HuH-7 (cell line): Measurements from ENCODE around the gene YWHAG.
"Not testable (repeated sequence)": the region's sequence is repeated elsewhere in the genome, so short reads cannot be mapped to it uniquely, and the experiment has no call there.

Experiments
- DNase-seq: peaks from one replicate; pipeline ENCODE4 v3.0.0; 2011; ENCODE audit warnings: low spot score

YWHAG gene

DNA sequence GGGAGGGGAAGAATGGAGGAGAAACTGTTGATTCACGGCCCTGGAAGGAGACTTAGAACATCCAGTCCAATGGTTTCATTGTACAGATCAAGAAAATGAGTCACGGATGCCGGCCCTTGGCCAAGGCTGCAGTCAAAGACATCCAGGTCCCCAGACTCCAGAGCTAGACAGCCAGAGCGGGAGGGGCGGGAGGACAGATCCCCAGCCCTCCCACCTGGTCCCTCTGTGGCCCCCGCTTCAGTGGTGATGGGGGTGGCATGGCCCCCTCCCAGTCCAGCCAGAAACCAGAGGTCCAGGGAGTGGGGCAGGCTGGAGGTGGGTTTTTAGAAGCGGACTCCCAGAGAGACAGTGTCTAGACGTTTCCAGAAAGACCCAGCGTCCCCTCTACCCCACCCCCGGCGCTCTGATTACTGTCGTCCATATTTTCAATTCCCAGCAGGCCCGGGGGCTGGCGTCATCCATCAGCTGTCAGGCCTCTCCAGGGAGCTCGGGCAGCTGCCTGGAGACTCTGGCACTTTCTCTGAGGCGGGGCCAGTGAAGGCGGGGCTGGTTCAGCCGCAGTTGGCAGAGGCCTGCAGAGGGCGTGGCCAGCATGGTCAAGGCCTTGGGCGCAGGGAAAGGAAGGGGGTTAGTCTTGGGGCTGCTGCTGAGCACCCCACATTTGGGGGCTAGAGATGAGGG is 64.3 kb downstream of the YWHAG start:
- DNase-seq: no peak

DNA sequence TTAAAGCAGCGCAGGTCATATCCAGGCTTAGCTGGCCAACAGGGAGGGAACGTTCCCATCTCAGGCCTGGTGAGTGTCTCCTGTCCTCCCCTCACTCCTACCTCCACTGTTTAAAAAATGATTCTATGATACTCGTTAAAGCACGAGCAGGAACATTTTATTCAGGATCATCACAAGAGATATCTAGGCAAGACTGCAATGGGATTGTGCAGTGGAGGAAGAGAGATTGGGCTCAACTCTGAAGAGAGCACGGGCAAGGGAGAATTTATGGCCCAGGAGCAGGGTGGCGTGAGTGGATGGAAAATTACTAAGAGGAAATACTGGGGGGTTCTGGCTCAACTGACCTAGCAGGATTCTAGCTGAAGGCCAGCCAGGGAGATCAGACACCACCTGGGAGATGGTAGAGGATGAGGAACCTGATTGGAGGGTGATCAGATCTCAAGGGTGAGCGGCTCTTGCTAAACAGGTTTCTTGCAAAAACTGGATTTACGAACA is 65.3 kb downstream of the YWHAG start:
- no peak for DNase-seq

DNA sequence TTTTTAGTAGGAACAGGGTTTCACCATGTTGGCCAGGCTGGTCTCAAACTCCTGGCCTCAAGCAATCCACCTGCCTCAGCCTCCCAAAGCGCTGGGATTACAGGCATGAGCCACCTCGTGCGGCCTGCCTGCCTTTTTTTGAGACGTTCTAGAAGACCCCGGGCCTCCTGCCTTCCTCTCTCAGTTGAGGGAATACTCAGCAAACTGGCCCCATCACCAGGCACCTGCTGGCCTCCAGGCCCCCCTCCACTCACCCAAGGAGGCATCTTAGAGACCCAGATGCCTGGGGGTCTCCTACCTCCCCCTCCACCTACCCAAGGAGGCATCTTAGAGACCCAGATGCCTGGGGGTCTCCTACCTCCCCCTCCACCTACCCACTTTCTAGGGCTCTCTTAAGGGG is 65.9 kb downstream of the YWHAG start:
- DNase-seq: not testable (repeated sequence)

DNA sequence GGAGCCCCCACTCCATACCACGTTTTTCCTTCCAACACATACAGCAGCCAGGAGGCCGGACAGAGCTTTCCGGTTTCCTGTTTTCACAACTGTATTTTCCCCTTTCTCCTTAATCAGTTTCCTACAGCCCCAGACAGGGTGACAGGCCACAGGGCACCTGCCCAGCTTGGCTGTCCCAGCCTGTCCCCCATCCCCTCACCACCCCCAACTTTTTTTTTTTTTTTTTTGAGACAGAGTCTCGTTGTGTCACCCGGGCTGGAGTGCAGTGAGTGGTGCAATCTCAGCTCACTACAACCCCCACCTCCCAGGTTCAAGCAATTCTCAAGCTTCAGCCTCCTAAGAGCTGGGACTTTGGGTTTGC is 66.6 kb downstream of the YWHAG start:
- DNase-seq: no peak

DNA sequence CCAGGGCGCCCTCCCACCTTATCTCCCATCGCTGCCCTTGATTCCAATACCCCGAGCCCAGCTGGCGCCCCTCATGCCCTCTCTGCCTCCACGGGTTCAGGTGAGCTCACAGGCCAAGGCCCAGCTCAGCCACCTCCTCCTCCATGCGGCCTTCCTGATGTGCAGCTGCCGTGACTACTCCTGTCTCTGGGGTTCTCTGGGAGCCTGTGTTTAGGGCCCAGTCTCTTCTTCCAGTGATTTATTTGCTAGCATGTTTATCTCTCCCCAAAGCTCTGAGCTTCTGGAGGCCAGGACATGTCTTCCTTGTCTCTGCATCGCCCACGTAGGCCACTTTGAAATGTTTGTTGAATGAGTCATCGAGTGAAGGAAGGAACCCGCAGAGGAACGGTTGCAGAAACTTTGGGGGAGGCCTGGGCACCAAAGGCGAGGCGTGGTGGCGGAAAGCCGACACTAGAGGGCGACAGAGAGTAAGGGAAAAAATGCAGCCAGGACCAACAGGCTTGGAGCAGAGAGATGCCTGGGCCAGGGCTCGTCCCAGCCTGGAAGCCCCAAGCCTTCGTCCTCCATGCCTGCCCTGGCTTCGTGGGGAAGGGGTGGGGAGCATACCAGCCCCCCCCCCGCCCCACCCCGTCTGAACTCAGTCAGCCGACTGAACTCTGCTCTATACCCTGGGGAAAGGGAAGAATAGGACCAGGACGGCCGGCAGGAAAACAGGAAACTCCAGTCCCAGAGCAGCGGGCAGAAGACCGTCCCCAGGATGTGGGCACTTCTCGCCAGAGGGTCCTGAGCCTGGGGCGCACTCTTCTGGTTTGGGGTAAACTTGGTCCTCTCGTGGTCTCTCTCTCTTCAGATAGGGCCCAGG is 67.2 kb downstream of the YWHAG start:
- DNase-seq: peak; percentile 85

DNA sequence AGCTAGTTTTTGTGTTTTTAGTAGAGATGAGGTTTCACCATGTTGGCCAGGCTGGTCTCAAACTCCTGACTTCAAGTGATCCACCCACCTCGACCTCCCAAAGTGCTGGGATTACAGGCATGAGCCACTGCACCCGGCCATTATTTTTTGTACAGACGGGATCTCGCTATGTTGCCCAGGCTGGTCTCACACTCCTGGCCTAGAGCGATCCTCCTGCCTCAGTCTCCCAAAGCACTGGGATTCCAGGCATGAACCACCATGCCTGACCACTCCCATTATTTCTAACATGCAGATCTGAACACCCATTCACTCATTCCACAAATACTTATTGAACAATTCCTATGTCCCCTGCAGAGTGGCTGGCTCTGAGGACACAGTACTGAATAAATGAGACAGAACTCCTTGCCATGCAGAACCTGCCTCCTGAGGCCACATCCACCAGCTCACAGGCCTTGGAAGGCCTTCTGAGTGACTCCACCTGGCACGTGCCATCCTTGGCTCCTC is 67.9 kb downstream of the YWHAG start:
- not testable (repeated sequence) for DNase-seq

DNA sequence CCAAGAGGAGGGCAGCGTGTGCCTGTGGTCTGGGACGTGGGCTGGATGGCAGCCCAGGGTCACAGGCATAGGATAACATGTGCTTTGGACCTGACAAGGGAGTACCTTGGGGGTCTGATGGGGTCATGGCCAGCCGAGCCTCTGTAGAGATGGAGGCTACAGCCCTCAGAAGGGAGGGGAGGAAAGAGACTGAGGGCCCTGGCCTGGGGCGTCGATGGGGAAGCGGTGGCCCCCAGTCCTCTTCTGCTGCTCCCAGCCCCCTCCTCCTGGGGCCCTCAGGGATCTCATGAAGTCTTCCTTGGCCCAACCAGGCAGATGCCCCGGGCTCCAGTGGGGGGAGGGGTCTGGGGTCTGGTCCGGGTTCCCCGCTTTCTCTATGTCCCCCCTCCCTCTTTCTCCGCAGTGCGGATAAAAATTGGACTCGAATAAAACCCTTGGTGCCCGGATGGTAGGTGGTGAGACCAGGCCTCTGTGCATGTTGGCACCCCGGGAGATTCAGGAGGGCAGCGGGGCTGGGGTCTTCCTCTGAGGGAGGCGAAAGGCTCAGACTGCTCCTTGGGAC is 71.9 kb downstream of the YWHAG start:
- no peak for DNase-seq

DNA sequence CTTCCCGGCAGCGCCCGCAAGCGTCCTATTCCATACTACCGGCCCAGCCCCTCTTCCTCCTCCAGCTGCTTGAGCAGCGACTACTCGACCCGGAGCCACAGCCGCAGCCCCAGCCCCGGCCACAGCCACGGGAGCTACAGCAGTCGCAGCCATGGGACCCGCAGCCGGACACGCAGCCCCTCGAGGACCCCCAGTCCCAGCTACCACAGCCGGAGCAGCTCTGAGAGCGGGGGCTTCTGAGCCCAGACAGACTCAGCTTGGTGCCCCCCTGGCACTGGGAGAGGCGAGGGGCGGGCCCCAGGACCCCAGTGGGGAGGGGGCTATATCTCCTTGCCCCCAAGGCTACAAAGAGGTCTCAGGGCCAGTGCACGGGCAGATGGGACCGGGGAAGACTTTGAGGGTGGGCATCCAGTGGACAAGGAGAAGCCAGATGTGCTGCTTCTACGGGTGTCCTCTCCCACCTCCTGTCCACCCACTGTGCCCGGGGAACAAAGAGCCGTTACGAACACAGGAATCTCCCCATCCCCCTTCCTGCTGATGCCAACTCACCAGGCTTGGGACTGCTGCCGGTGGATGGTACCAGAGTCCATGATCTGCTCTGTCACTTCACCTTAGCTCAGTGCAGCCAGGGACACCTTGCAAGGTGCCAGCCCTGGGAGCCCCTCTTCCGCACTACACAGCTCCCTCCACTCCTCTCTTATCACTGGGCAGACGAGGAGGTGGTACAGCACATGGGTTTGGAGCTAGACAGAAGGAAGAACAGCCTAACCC is 73.0 kb downstream of the YWHAG start:
- DNase-seq: no peak

DNA sequence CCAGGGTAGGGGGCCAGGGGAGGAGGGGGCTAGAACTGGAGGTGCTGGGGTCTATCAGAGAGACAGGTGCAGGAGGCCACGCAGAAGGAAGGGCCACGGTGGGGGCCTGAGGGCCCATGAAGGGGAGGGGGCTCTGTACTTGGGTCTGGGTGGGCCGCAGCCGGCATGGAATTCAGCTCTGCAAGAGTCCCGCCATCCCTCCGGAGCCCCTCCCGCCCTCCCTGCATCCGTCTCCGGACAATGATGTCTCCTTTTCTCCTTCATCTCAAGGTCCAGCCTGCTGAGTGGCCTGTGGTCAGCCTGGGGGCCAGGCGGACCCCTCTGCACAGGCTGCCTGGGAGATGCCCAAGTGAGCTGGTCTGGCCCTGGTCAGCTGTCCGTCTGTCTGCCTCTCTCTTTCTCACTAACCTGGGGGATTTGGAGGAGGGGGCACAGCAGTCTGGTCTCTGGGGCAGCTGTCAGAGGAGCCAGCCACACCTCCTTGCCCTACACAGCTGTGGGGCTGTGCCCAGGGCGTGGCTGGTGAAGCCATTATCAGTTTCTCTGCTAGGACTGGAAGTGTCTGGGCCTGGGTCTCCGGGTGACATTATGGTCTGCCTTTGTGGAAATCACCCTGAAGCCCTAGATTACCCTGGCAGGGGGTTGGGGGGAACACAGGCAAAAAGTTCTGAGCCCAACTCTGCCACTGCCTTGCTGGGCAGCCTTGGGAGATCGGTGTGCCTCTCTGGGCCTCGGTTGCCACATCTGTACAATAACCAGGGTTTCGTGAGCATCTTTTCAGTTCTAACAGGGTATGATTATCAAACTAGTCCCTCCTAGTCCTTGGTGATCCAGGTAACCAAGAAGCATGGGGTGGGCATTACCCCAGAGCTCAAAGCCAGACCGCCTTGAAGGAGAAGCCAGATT is 75.3 kb downstream of the YWHAG start:
- DNase-seq: no peak

DNA sequence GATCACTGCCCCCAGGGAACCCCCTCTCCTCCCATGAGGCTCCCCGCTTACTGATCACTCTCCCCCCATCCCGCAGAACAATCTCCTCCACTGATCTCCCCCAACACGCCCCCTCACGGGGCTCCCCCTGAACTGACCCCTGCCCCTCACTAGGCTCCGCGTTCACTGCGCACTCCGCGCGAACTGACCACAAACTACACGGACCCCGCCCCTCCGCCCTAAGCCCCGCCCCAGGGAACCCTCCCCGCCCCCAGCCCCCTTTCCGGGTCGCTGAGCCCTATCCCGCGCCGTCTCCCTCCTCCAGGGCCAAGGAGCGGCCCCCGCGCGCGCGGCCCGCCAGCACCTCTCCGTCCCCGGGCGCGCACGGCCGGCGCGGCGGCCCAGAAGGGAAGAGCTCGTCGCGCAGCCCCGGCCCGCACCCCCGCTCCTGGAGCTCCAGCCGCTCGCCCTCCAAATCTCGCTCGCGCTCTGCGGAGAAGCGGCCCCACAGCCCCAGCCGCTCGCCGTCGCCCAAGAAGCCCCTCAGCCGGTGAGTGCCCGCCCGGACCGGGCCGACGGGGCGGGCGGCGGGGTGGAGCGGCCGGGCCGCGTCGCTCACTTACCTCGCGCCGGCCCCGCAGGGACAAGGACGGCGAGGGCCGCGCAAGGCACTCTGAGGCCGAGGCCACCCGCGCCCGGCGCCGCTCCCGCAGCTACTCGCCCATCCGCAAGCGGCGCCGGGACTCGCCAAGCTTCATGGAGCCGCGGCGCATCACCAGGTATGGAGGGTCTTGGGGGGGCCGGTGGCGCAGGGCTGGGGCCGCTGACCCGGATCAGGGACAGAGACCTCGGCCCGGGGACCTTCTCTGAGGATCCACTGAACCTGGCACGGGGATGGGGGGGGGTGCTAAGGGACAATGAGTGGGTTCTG is 76.2 kb downstream of the YWHAG start:
- peak; percentile 71 for DNase-seq

DNA sequence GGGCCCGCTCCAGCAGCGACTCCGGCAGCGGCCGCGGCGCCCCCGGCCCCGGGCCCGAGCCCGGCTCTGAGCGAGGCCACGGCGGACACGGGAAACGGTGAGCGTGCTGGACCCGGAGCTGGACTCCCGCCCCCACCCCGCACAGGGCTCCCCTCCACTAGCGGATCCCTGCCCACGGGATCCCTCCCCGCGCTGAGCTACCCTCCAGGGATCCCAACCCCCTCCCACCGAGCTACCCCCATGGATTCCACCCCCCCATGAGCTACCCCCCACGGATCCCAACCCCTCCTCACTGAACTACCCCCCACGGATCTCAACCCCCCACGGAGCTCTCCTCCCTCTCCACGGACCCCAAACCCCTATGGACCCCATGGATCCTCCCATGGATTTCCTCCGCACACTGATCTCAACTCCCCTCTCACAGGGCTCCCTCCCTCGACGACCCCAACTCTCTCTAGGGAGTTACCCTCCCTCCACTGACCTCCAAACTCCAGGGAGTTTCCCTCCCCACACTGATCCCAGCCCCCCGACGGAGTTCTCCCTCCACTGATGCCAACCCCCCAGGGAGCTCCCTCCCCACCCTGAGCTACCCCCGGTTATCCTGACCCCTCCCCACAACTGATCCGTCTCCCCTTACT is 77.0 kb downstream of the YWHAG start:
- no peak for DNase-seq

DNA sequence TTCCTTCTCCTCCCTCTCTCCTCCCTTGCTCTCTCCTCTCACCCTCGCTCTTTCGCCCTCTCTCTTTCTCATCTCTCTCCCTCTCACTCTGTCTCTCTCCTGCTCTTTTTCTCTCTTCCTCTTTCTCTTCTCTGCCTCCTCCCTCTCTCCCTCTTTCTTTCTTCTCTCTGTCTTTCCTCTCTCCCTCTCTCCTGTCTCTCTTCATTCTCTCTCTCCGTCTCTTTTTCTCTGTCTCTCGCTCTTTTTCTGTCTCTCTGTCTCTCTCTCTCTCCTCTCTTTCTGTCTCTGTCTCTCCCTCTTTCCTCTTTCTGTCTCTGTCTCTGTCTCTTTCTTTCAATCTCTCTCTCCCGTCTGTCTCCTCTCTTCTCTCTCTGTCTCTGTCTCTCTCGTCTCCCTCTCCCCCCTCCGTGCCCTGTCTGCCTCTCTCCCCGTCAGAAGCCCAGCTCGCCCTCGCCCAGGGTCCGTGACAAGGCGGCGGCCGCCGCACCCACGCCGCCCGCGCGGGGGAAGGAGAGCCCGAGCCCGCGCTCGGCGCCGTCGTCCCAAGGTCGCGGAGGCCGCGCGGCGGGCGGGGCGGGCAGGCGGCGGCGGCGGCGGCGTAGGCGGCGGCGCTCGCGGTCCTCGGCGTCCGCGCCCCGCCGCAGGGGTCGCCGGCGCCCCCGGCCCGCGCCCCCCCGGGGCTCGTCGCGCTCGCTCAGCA is 77.6 kb downstream of the YWHAG start:
- DNase-seq: no peak

DNA sequence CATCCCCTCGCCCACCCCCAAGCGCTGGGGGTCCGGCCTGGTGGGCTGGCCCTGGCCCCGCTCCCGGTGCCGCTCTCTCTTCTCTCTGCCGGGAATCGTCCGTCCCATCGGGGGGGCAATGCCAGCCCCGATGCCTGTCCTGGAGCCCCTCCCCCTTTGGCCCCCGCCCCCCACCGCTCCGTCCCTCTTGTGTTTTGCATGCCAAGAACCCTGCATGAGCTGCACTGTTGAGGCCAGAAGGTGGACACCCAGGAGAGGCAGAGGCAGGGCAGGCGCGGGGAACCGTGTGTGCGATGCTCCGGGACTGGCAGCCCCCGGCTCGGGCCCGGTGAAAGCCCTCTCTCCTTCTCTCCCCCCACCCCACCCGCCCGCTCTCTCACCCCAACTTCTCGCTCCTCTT is 78.4 kb downstream of the YWHAG start:
- DNase-seq: no peak

DNA sequence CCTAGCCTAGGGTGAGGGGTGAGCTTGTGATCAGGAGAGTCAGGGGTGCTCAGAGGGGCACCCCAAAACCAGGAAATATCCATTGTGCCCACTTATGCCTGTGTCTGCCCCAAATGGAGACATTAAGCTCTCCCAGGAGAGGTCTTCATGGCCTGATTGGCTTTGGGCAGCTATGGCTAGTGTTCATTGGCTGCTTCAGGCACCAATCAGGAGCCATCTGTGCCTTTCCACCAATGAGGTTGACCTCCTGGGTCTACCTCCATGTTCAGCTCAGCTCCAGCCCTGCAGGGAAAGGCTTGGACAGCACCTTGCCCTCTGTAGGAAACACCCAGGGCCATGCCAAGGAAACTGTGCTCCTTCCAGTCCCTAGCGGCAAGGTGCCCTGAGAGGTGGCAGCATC is 80.3 kb downstream of the YWHAG start:
- DNase-seq: no peak
